H1 (cell line): ENCODE data around the gene PLPPR1. TPM values are rescaled to one million over a fixed set of nuclear protein-coding genes. Genes with fewer than 3 reads are reported as not detected.

ENCODE experiments used
- CTCF ChIA-PET: fragments of 300-600 bp; sonication (Branson Sonifier 250); formaldehyde crosslinking; loops from one replicate; lab custom pipeline; 2021; ENCODE audit not compliant: partially characterized antibody; lab: Charles Lee
- POLR2A ChIA-PET: fragments of 300-600 bp; sonication (Branson Sonifier 250); formaldehyde crosslinking; loops from one replicate; lab custom pipeline; 2021; ENCODE audit warnings: inconsistent platforms; ENCODE audit not compliant: partially characterized antibody; lab: Charles Lee
- DNase-seq, 2 experiments: peaks; one replicate each; pipeline versions ENCODE4 v3.0.0 to v3.0.0-alpha.2; 2010 to 2022; ENCODE audit warnings: low spot score in 2 of 2, low read depth in 1 of 2, mixed read lengths in 1 of 2
- FAIRE-seq: peaks from 2 replicates; lab custom pipeline; 2011; peaks lifted over from hg19 to GRCh38; lab: Jason Lieb, UNC
- H2AFZ ChIP-seq: 2 replicates; pipeline ENCODE4 v1.8.1; 2012; ENCODE audit warnings: low read length, inconsistent platforms
- H2AK5ac ChIP-seq: 2 replicates; pipeline ENCODE4 v1.6.1; 2013; ENCODE audit warnings: low read depth, low read length
- H2BK120ac ChIP-seq: replicated peaks from 2 replicates; pipeline ENCODE3; 2013; ENCODE audit warnings: low read depth, low read length, inconsistent platforms
- H2BK12ac ChIP-seq: 2 replicates; pipeline ENCODE4 v1.6.1; 2013; ENCODE audit warnings: low read depth, low read length
- H2BK15ac ChIP-seq: 2 replicates; pipeline ENCODE4 v1.6.1; 2013; ENCODE audit warnings: low read length
- H2BK20ac ChIP-seq: 2 replicates; pipeline ENCODE4 v1.6.1; 2013; ENCODE audit warnings: low read length
- H2BK5ac ChIP-seq: 2 replicates; pipeline ENCODE4 v1.6.1; 2013; ENCODE audit warnings: low read depth, low read length
- H3K14ac ChIP-seq: 2 replicates; pipeline ENCODE4 v1.6.1; 2013; ENCODE audit warnings: inconsistent platforms; ENCODE audit not compliant: insufficient read length
- H3K18ac ChIP-seq: 2 replicates; pipeline ENCODE4 v1.6.1; 2013; ENCODE audit warnings: low read length; ENCODE audit errors: extremely low read depth
- H3K23ac ChIP-seq: 2 replicates; pipeline ENCODE4 v1.6.1; 2013; ENCODE audit warnings: inconsistent platforms; ENCODE audit not compliant: insufficient read length
- H3K23me2 ChIP-seq: 2 replicates; pipeline ENCODE4 v1.6.1; 2013; ENCODE audit warnings: low read depth, low read length
- H3K27ac ChIP-seq: 2 replicates; pipeline ENCODE4 v1.6.1; 2011; ENCODE audit warnings: low read depth, low read length, inconsistent platforms
- H3K27me3 ChIP-seq, 4 experiments: replicated peaks in 1 of 4; 1 replicate in 1 of 4; 2 replicates in 3 of 4; pipeline versions ENCODE4 v1.6.1 to v1.8.1; 2011 to 2013; ENCODE audit warnings: low read length in 3 of 4, mild to moderate bottlenecking in 3 of 4, inconsistent platforms in 2 of 4, mixed read lengths in 2 of 4, moderate library complexity in 1 of 4; ENCODE audit not compliant: control insufficient read depth in 3 of 4, insufficient read depth in 3 of 4; ENCODE audit errors: extremely low read depth in 1 of 4
- H3K36me3 ChIP-seq, 4 experiments: 2 replicates each; pipeline versions ENCODE4 v1.6.1 to v1.8.1; 2011 to 2013; ENCODE audit warnings: mild to moderate bottlenecking in 4 of 4, low read length in 3 of 4, moderate library complexity in 2 of 4, control low read depth in 1 of 4, inconsistent platforms in 1 of 4; ENCODE audit not compliant: insufficient read depth in 4 of 4, control insufficient read depth in 2 of 4
- H3K4ac ChIP-seq: replicated peaks from 2 replicates; pipeline ENCODE3; 2013; ENCODE audit warnings: low read length, low read depth, mixed read lengths, inconsistent platforms; ENCODE audit not compliant: insufficient read length
- H3K4me1 ChIP-seq, 4 experiments: replicated peaks in 1 of 4; 1 replicate in 1 of 4; 2 replicates in 3 of 4; pipeline versions ENCODE4 v1.6.1 to v1.8.1; 2011 to 2013; ENCODE audit warnings: low read length in 3 of 4, inconsistent platforms in 2 of 4, mixed read lengths in 1 of 4; ENCODE audit not compliant: insufficient read depth in 4 of 4, control insufficient read depth in 3 of 4
- H3K4me2 ChIP-seq, 2 experiments: 2 replicates each; pipeline versions ENCODE4 v1.6.1 to v1.8.1; 2011 to 2013; ENCODE audit warnings: low read depth in 2 of 2, low read length in 2 of 2, control low read depth in 1 of 2, inconsistent platforms in 1 of 2, mild to moderate bottlenecking in 1 of 2; ENCODE audit not compliant: insufficient read depth in 1 of 2
- H3K4me3 ChIP-seq, 4 experiments: fragments of 200-600, 300-600 bp in 1 of 4; sonication (generic), shearing (Covaris generic), sonication (Bioruptor Twin) in 1 of 4; 2 replicates each; pipeline versions ENCODE4 v1.5.1 to v1.8.1; 2011 to 2016; ENCODE audit warnings: low read length in 4 of 4, low read depth in 3 of 4, control low read depth in 2 of 4, inconsistent platforms in 2 of 4, mild to moderate bottlenecking in 2 of 4, mixed read lengths in 1 of 4, moderate library complexity in 1 of 4; ENCODE audit not compliant: insufficient read depth in 2 of 4; ENCODE audit errors: extremely low read depth in 1 of 4
- H3K56ac ChIP-seq: replicated peaks from 2 replicates; pipeline ENCODE3; 2013; ENCODE audit warnings: low read depth, mild to moderate bottlenecking, mixed read lengths, low read length, inconsistent platforms; ENCODE audit not compliant: insufficient read length
- H3K79me1 ChIP-seq: 2 replicates; pipeline ENCODE4 v1.6.1; 2013; ENCODE audit warnings: low read depth, low read length, control low read depth
- H3K79me2 ChIP-seq, 2 experiments: 2 replicates each; pipeline versions ENCODE4 v1.6.1 to v1.8.1; 2012 to 2013; ENCODE audit warnings: low read length in 2 of 2, mild to moderate bottlenecking in 2 of 2, inconsistent platforms in 1 of 2; ENCODE audit not compliant: insufficient read depth in 2 of 2, control insufficient read depth in 1 of 2
- H3K9ac ChIP-seq, 4 experiments: replicated peaks in 1 of 4; 1 replicate in 1 of 4; 2 replicates in 3 of 4; pipeline versions ENCODE4 v1.6.1 to v1.8.1; 2011 to 2013; ENCODE audit warnings: low read depth in 3 of 4, low read length in 3 of 4, control low read depth in 2 of 4, mild to moderate bottlenecking in 2 of 4, moderate library complexity in 2 of 4, inconsistent platforms in 1 of 4; ENCODE audit errors: extremely low read depth in 1 of 4
- H3K9me3 ChIP-seq, 2 experiments: 2 replicates each; pipeline versions ENCODE4 v1.6.1 to v1.8.1; 2012 to 2013; ENCODE audit warnings: mild to moderate bottlenecking in 2 of 2, moderate library complexity in 2 of 2, control low read depth in 1 of 2, inconsistent platforms in 1 of 2, low read depth in 1 of 2, low read length in 1 of 2, mixed read lengths in 1 of 2; ENCODE audit not compliant: insufficient read depth in 2 of 2
- H4K20me1 ChIP-seq, 2 experiments: replicated peaks in 1 of 2; 2 replicates each; pipeline versions ENCODE3 to v1.8.1; 2011 to 2013; ENCODE audit warnings: inconsistent platforms in 2 of 2, low read length in 2 of 2, mild to moderate bottlenecking in 1 of 2; ENCODE audit not compliant: insufficient read depth in 2 of 2, control insufficient read depth in 1 of 2
- H4K5ac ChIP-seq: 2 replicates; pipeline ENCODE4 v1.6.1; 2013; ENCODE audit warnings: low read length, low read depth, mixed read lengths, inconsistent platforms; ENCODE audit not compliant: insufficient read length
- H4K8ac ChIP-seq: 2 replicates; pipeline ENCODE4 v1.8.0; 2013; ENCODE audit warnings: mild to moderate bottlenecking, moderate library complexity, low read length, inconsistent platforms; ENCODE audit not compliant: insufficient read depth; ENCODE audit errors: extremely low read depth
- H4K91ac ChIP-seq: replicated peaks from 2 replicates; pipeline ENCODE3; 2013; ENCODE audit warnings: low read length, mixed read lengths, inconsistent platforms; ENCODE audit not compliant: insufficient read length
- BRCA1 ChIP-seq: IDR thresholded peaks from 2 replicates; pipeline ENCODE4 v1.6.1; 2012; ENCODE audit warnings: low read depth, low read length, improper control_type of control experiment
- CREB1 ChIP-seq: IDR thresholded peaks from 2 replicates; pipeline ENCODE4 v1.6.1; 2012; ENCODE audit warnings: inconsistent platforms
- HDAC2 ChIP-seq, 2 experiments: fragments of 300-600 bp in 1 of 2; sonication (generic) in 1 of 2; IDR thresholded peaks; 2 replicates each; pipeline ENCODE4 v1.6.1; 2011 to 2012; ENCODE audit warnings: low read depth in 2 of 2, low read length in 2 of 2, mild to moderate bottlenecking in 2 of 2, moderate library complexity in 2 of 2, borderline replicate concordance in 1 of 2, inconsistent platforms in 1 of 2
- MAFK ChIP-seq: IDR thresholded peaks from 2 replicates; pipeline ENCODE4 v1.6.1; 2012; ENCODE audit warnings: low read depth, mild to moderate bottlenecking, improper control_type of control experiment, low read length
- NANOG ChIP-seq: IDR thresholded peaks from 2 replicates; pipeline ENCODE4 v1.6.1; 2011; ENCODE audit warnings: low read length, low read depth, mild to moderate bottlenecking, inconsistent platforms; ENCODE audit not compliant: insufficient read depth, poor library complexity, severe bottlenecking
- NRF1 ChIP-seq: IDR thresholded peaks from 2 replicates; pipeline ENCODE4 v1.6.1; 2011; ENCODE audit warnings: mild to moderate bottlenecking, low read depth, low read length, improper control_type of control experiment
- RNF2 ChIP-seq: fragments of 200-900, 300-1000 bp; sonication (generic); IDR thresholded peaks from 2 replicates; pipeline ENCODE4 v1.7.1; 2016; ENCODE audit warnings: borderline replicate concordance, low read depth, mild to moderate bottlenecking, antibody characterized with exemption, low read length; ENCODE audit not compliant: poor library complexity, severe bottlenecking; ENCODE audit errors: missing control alignments
- SAP30 ChIP-seq: fragments of 300-600 bp; sonication (generic); IDR thresholded peaks from 2 replicates; pipeline ENCODE4 v1.7.1; 2012; ENCODE audit warnings: low read length, moderate library complexity, mild to moderate bottlenecking, inconsistent platforms; ENCODE audit not compliant: insufficient read depth, insufficient replicate concordance
- SP2 ChIP-seq: IDR thresholded peaks from 2 replicates; pipeline ENCODE4 v1.6.1; 2012; ENCODE audit warnings: mild to moderate bottlenecking, low read length, inconsistent platforms
- SRF ChIP-seq: IDR thresholded peaks from 2 replicates; pipeline ENCODE4 v1.6.1; 2011; ENCODE audit warnings: mild to moderate bottlenecking, low read depth, low read length, moderate library complexity
- SUZ12 ChIP-seq: fragments of 200-600 bp; sonication (generic); IDR thresholded peaks from 2 replicates; pipeline ENCODE4 v1.6.1; 2012; ENCODE audit warnings: mild to moderate bottlenecking, inconsistent platforms, low read length, moderate library complexity, mixed read lengths
- USF2 ChIP-seq: IDR thresholded peaks from 2 replicates; pipeline ENCODE4 v1.6.1; 2011; ENCODE audit warnings: low read length, improper control_type of control experiment
- WGBS, 2 experiments: shearing (Covaris generic) in 1 of 2; methylation state at CpG; one replicate each; pipeline versions ENCODE4 v1.1.6 to v1.1.7; 2013 to 2015; ENCODE audit warnings: low lambda C conversion rate in 2 of 2, mixed read lengths in 2 of 2, inconsistent platforms in 1 of 2, low coverage in 1 of 2, missing lambda C conversion rate in 1 of 2; ENCODE audit not compliant: insufficient replicate concordance in 2 of 2, insufficient coverage in 1 of 2, insufficient read length in 1 of 2; ENCODE audit errors: extremely low coverage in 1 of 2, missing lambda C conversion rate in 1 of 2; 5-methylcytosine and 5-hydroxymethylcytosine counted together
- polyA plus RNA-seq, 7 experiments: library from polyadenylated mRNA; depleted of rRNA in 3 of 7; stranded (reverse) in 5 of 7; unstranded in 2 of 7; fragments of >200 nt in 5 of 7; fragments of 200-250 nt in 2 of 7; gene quantifications; 1 replicate in 5 of 7; 2 replicates in 1 of 7; 4 replicates in 1 of 7; pipeline versions ENCODE4 v1.2.1 to v1.2.3, GENCODE V29; 2011 to 2013; ENCODE audit warnings: missing spikeins in 2 of 7, mixed read lengths in 2 of 7
- total RNA-seq: library from RNA; stranded (reverse); fragmentation: NEBNext Ultra II Directional; extraction: Animal tissue kit (Norgen Biotek cat#: 25700); gene quantifications from 2 replicates; pipeline ENCODE4 v1.2.1, GENCODE V29; 2021

The PLPPR1 gene
- total and polyA plus RNA-seq, 2 of the 8 experiments (the other 6 are each of a cell fraction or from before 2014, with no cell fraction given) = 1.4 to 1.8 TPM

DNA sequence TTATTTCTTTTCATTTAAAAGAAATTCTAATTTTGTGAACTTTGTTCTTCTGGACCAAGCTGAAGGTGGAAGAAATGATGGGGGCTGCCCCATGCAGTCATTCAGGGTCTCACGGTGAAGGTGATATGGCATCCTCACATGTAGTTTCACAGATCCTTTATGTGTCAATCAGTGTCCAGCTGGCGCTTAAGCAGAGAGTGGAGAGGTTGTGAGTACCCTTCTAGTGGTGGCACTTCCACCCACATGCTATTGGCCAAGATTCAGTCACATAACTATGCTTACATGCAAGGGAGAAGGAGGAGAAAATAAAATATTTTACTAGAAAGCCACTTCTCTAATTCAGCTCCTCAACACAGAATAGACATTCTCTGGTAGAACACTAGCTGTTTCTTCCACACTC lies 34.7 kb downstream of the PLPPR1 start:
- H3K18ac ChIP-seq = no peak overlapping the region
- H3K4me3 ChIP-seq = no peak overlapping the region
- H3K79me2 ChIP-seq = no peaks in the 10 kb centered on the region
- H2AFZ ChIP-seq = no peak overlapping the region
- H4K91ac ChIP-seq = no peak overlapping the region
- H3K79me1 ChIP-seq = no peaks in the 10 kb centered on the region
- H2BK20ac ChIP-seq = no peak overlapping the region
- no peaks in the 10 kb centered on the region for H3K9me3 ChIP-seq
- H2BK120ac ChIP-seq = no peak overlapping the region
- H4K20me1 ChIP-seq = no peaks in the 10 kb centered on the region
- H4K5ac ChIP-seq = no peak overlapping the region
- no peaks in the 10 kb centered on the region for H3K23me2 ChIP-seq
- CTCF ChIA-PET = no interaction called here
- no peak overlapping the region for H2BK5ac ChIP-seq
- H3K4me1 ChIP-seq = no peaks in the 10 kb centered on the region
- DNase-seq = no peak
- POLR2A ChIA-PET = no interaction called here
- WGBS, 2 experiments = 84% methylated on average over 2 of the region's 2 CpGs; no CpG with 5 or more reads in 1 of the 2 experiments
- H3K4me2 ChIP-seq = no peak overlapping the region
- no peaks in the 10 kb centered on the region for H3K27me3 ChIP-seq
- H3K23ac ChIP-seq = no peak overlapping the region
- no peak overlapping the region for H3K27ac ChIP-seq
- no peak overlapping the region for H2BK15ac ChIP-seq
- no peaks in the 10 kb centered on the region for H3K36me3 ChIP-seq
- no peak overlapping the region for H2AK5ac ChIP-seq
- H3K14ac ChIP-seq = no peak overlapping the region
- no peak overlapping the region for H2BK12ac ChIP-seq
- H3K4ac ChIP-seq = no peak overlapping the region
- no peak for FAIRE-seq
- H4K8ac ChIP-seq = no peak overlapping the region
- H3K9ac ChIP-seq = no peak overlapping the region
- H3K56ac ChIP-seq = no peak overlapping the region
- TF ChIP-seq SAP30 (no peak), CREB1 (no peak), USF2 (no peak), RNF2 (no peak), NRF1 (no peak), NANOG (no peak), MAFK (no peak), HDAC2 (IDR thresholded peaks at IDR 0.05; ENCODE audit: borderline replicate concordance in 1 of 2, low read depth in 2 of 2, low read length in 2 of 2) (no peak), SRF (no peak), SUZ12 (no peak), BRCA1 (no peak), SP2 (no peak)
